Uterus (tissue), 4 donors: ENCODE data around the gene PRSS21. TPM values are rescaled to one million over a fixed set of nuclear protein-coding genes. Genes with fewer than 3 reads are reported as not detected.

Source experiments
- DNase-seq, 2 donors: peaks; one replicate each; pipeline ENCODE4 v3.0.0-alpha.2; 2019 to 2020
- H3K27ac ChIP-seq, 2 donors: fragments of 200-600 bp; sonication (generic); 1 replicate in 1 of 2; 2 replicates in 1 of 2; pipeline ENCODE4 v1.5.1; 2016 to 2018
- H3K27me3 ChIP-seq, 2 donors: fragments of 200-600 bp; sonication (generic); one replicate each; pipeline ENCODE4 v1.5.1; 2018 to 2019; ENCODE audit warnings: control low read depth in 1 of 2
- H3K36me3 ChIP-seq, 2 donors: fragments of 200-600 bp; sonication (generic); one replicate each; pipeline ENCODE4 v1.5.1; 2019; ENCODE audit warnings: control low read depth in 1 of 2
- H3K4me1 ChIP-seq, 2 donors: fragments of 200-600 bp; sonication (generic); one replicate each; pipeline ENCODE4 v1.5.1; 2018 to 2019; ENCODE audit warnings: control low read depth in 1 of 2
- H3K4me3 ChIP-seq, 2 donors: fragments of 200-600 bp; sonication (generic); 1 replicate in 1 of 2; 2 replicates in 1 of 2; pipeline ENCODE4 v1.5.1; 2018 to 2019; ENCODE audit warnings: mild to moderate bottlenecking in 1 of 2
- H3K9me3 ChIP-seq, 2 donors: fragments of 200-600 bp; sonication (generic); one replicate each; pipeline ENCODE4 v1.5.1; 2019; ENCODE audit warnings: control low read depth in 1 of 2
- CTCF ChIP-seq, 4 experiments: fragments of 200-600 bp in 2 of 4; fragments of 450-650 bp in 2 of 4; sonication (generic) in 2 of 4; IDR thresholded peaks; one replicate each; pipeline ENCODE4 v1.5.1; 2016 to 2019; ENCODE audit warnings: antibody characterized with exemption in 4 of 4, mild to moderate bottlenecking in 2 of 4, moderate library complexity in 1 of 4
- POLR2A ChIP-seq, 2 donors: fragments of 450-650 bp; IDR thresholded peaks; one replicate each; pipeline ENCODE4 v1.6.1; 2016; ENCODE audit warnings: antibody characterized with exemption in 2 of 2, mild to moderate bottlenecking in 1 of 2, moderate library complexity in 1 of 2
- intact Hi-C: fragments of 100-400 bp; cut with DNase I; formaldehyde crosslinking; loops from one replicate; pipeline ENCODE4 v1.15.1; 2023; ENCODE audit warnings: low total_unique reads
- total RNA-seq, 4 donors: library from RNA; depleted of rRNA in 3 of 4; stranded (reverse); fragments of >200 nt in 3 of 4; gene quantifications; one replicate each; pipeline versions ENCODE4 v1.1.0 to v1.2.4, GENCODE V29; 2014 to 2023
- donor health status: DM: yes; HTN: yes; CAD: no.

Gene PRSS21
- total RNA-seq, 4 donors from 2014 or later, result not detected

- Histone ChIP-seq H3K36me3 (no peaks in the 10 kb centered on the region), H3K9me3 (no peaks in the 10 kb centered on the region), H3K27ac (no peak overlapping the region), H3K27me3 (no peaks in the 10 kb centered on the region), H3K4me1 (peaks cover 0 to 4% of the 10 kb centered on the region in 2 donors), H3K4me3 (no peak overlapping the region)
- intact Hi-C loops, result no loop called here
- TF ChIP-seq CTCF (IDR thresholded peaks at IDR 0.05) (no peak), POLR2A (IDR thresholded peaks at IDR 0.05) (no peak)
- no peak for DNase-seq
Observed at GRCh38 chr16:2841606-2842339, 24.7 kb downstream of the PRSS21 start.

- intact Hi-C loops, result no loop called here
- H3K9me3 ChIP-seq, result no peaks in the 10 kb centered on the region
- no peaks in the 10 kb centered on the region for H3K27me3 ChIP-seq
- peaks cover 0 to 4% of the 10 kb centered on the region in 2 donors for H3K4me1 ChIP-seq
- DNase-seq, result peak in 1 of 2 donors; percentile 24
- H3K36me3 ChIP-seq, result no peaks in the 10 kb centered on the region
- H3K4me3 ChIP-seq, result no peak overlapping the region
- no peak overlapping the region for H3K27ac ChIP-seq
- peak in 1 of 4 experiments; percentile 32 for TF ChIP-seq CTCF (IDR thresholded peaks at IDR 0.05)
- TF ChIP-seq POLR2A (IDR thresholded peaks at IDR 0.05), result no peak
Observed at GRCh38 chr16:2842340-2843000, 25.4 kb downstream of the PRSS21 start.

- Histone ChIP-seq H3K36me3 (no peaks in the 10 kb centered on the region), H3K9me3 (no peaks in the 10 kb centered on the region), H3K4me3 (no peak overlapping the region), H3K4me1 (peaks cover 0 to 4% of the 10 kb centered on the region in 2 donors), H3K27me3 (no peaks in the 10 kb centered on the region), H3K27ac (no peak overlapping the region)
- no peak for TF ChIP-seq POLR2A (IDR thresholded peaks at IDR 0.05)
- TF ChIP-seq CTCF (IDR thresholded peaks at IDR 0.05), result no peak
- DNase-seq, result no peak
- intact Hi-C loops, result no loop called here
Observed at GRCh38 chr16:2843526-2843925, 26.5 kb downstream of the PRSS21 start.

GRCh38 chr16:2845116-2845515 is 28.1 kb downstream of the PRSS21 start:
- intact Hi-C loops, result no loop called here
- H3K27me3 ChIP-seq, result no peaks in the 10 kb centered on the region
- H3K4me3 ChIP-seq, result no peak overlapping the region
- H3K4me1 ChIP-seq, result peaks cover 0 to 4% of the 10 kb centered on the region in 2 donors
- no peak for TF ChIP-seq POLR2A (IDR thresholded peaks at IDR 0.05)
- no peak for TF ChIP-seq CTCF (IDR thresholded peaks at IDR 0.05)
- DNase-seq, result no peak
- H3K36me3 ChIP-seq, result no peaks in the 10 kb centered on the region
- no peaks in the 10 kb centered on the region for H3K9me3 ChIP-seq
- H3K27ac ChIP-seq, result no peak overlapping the region
